ENCODE data around the gene MYORG.

- TF ChIP-seq CTCF (IDR thresholded peaks at IDR 0.05), result no peak
- TF ChIP-seq POLR2A (IDR thresholded peaks at IDR 0.05), result no peak
These were observed 31.5 kb upstream of the MYORG start for GRCh38 chr9:34408173-34408572.

Measured in right lobe of liver (tissue), 4 donors.